Stimulated activated CD8-positive, alpha-beta memory T cell treated with anti-CD3 and anti-CD28 coated beads, Interleukin-15, amount 100 ng/mL, for 4 hours (primary cell): Measurements from ENCODE around the gene RAP2A.

ENCODE experiments used
- DNase-seq, 2 donors: peaks; one replicate each; pipeline ENCODE4 v3.0.0-alpha.2; 2020; ENCODE audit warnings: low read depth in 2 of 2

Gene RAP2A

DNA sequence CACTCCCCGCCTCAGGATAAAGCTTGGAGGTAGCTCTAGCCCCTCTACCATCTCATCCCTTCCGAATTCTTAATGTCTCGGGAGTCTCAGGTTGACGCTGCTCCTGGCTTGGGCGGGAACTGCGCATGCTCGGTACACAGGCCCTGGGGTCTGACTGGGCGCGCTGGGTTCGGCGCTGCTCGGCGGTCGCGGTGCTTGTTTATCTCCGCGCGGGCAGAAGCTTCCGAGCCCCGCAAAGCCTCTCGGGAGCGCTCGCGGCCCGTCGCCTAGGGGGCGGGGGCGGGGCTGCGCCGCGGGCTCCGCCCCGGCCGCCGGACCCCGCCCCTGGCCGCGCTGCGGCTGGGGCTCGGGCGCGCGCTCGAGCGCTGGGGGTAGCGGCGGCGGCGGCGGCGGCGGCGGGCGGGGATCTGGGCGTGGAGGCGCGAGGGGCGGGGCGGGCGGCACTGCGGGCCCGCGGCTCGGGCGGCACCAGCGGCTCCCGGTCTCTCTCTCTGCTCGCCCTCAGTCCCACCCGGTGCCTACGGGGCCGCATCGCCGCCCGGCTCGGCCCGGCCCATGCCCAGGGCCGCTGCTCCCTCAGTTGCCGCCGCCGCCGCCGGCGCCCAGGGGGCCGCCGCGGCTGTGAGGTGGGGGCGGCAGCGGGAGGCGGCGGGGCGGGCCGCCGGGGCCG, at the start of gene RAP2A:
Gene RAP2A (plus strand): TSS at position 443 of the 670 bp plus-strand sequence. CDS start 302 bp downstream, outside the sequence.
- peak; percentile 81 to 83 for DNase-seq

DNA sequence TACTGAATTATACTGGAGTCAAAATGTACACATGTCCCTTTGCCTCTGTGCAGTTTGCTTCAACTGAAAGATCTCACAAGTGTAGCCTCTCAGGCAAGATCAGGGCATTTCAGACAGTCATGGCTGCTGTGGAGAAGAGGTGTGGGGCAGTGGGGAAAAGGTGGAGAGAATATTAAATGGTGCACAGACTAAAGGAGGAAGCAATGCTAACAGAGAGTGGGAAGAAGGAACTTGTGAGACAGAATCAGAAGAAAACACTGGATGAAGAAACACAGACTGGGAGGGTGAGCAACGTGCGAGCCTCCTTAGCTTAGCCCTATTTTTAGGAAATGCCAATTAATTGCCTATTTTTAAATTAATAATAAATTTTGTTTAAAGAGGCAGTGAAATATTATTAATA, 49.6 kb upstream of the RAP2A start:
- no peak for DNase-seq

DNA sequence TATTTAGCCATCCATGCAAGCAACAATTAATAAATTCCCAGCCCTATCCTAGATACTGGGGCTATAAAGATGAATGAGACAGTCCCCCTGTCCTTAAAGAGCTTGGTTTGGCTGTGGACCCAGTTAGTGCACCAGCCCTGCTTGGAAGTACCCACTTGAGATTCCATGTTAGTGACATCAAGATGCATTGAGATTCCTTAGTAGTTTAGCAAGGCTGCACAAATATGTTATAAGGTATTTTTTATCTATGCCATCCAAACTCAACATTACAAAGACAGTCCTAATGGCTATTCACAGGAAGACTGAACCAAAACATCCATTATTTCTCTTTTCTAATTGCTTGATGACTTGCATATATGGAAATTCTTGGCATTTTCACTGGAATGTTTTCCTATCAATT, 48.8 kb upstream of the RAP2A start:
- no peak for DNase-seq

DNA sequence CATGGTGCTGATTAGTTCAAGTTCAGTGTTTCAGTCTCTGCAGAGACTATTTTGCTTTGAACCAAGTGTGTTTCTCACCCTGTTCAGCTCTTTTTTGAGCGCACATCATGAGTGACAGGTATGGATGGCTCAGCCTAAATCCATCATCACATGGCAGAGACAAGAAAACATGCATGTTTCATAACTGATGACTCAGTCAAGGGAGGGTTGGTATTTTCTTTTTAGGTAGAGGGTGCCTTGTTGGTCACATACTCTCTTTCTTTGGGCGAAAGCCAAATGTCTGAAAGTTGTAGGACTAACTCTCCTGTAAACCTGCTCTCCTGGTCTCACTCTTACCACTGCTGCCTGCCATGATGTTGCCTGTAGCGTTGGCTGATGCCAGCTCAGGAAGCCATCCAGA, 48.1 kb upstream of the RAP2A start:
- DNase-seq, result no peak

DNA sequence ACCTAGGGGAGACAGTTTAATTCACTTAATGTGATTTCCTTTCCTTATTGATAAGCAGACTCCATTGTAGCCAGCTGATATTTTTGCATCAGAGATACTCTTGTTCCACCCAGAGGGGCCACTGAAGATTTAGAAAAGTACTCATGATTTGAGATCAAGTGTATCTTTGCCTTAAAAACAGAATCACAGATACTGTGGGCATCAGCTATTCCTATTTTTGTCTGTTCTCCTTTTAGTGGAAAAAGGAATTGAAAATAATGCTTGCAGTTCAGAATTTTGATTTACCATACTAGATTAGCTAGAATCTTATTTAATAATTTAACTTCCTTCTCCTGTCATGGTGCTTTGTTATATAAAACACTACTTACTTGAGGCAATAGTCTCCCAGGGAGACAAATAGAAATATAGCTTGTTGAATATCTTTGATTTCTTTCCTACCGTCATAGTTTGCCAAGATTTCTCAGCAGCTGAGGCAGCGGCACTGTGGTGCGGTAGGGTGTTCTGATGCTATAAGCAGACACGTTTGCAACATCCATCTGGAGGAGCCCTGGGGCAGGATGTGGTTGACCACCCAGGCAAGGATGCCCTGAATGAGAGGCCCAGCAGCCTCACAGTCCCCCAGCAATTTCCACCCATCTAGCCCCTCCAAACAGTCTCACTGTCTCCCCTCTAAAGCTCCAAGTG, 47.0 kb upstream of the RAP2A start:
- DNase-seq, result no peak

- DNase-seq, result no peak
Observed at GRCh38 chr13:97387485-97387839, 46.5 kb upstream of the RAP2A start.

- DNase-seq, result no peak
Observed at GRCh38 chr13:97387890-97388289, 46.1 kb upstream of the RAP2A start.

DNA sequence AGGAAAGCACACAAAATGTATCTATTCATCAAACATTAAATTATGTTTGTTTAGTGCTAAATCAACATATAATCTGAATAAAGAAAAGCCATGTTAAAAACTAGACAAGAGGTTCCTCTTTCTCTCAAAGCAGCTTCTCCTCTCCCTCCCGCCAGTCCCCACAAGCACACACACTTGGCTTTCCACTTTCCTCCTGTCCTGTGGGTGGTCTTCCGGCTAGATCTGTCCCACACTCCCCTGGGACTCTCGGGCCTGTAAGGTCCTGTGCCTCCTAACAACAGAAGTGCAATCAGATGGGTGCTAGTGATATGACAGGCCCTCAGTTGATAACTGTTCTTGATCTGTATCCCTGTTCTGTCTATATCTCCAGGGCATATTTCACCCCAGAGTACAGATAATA, 45.6 kb upstream of the RAP2A start:
- no peak for DNase-seq

GRCh38 chr13:97390941-97391600, 42.9 kb upstream of the RAP2A start:
- DNase-seq, result no peak

- no peak for DNase-seq
Observed at GRCh38 chr13:97392020-97392419, 41.9 kb upstream of the RAP2A start.

DNA sequence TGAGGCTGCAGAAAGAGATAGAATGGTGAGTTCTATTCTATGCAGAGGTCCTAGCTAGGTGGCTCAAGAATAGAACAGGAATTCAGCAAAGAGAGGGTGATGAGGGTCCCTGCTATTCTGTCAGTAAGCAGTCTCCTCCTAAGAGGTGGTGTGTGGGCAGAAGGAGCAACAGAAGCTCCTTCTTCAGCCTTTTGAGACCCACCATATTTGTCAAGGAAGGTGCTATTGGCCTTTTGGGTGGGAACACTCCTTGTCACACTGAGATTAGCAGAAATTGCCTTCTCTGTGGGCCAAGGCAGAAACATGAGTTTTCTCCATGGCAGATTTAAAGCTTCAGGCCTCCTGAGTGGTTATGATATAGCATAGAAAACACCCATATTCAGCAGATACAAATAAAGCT, 39.4 kb upstream of the RAP2A start:
- no peak for DNase-seq

- no peak for DNase-seq
Observed at GRCh38 chr13:97395447-97396136, 38.4 kb upstream of the RAP2A start.

DNA sequence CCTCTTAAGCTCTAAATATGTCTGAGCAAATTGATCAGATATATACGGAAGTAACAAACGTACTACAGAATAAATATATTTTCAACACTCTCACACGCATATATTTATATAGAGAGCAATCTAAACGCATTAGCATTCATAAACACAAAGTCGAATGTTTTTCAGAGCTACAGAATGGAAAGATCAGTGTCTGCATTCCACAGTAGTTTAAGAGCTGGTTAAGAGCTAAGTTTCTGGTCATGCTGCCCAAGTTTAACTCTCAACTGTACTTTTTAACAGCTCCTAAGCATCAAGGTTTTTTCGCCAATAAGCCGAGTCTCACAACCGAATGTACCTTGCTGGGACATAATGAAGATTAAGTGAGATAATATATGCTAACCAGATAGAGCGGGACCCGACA, 36.7 kb upstream of the RAP2A start:
- DNase-seq, result no peak

DNA sequence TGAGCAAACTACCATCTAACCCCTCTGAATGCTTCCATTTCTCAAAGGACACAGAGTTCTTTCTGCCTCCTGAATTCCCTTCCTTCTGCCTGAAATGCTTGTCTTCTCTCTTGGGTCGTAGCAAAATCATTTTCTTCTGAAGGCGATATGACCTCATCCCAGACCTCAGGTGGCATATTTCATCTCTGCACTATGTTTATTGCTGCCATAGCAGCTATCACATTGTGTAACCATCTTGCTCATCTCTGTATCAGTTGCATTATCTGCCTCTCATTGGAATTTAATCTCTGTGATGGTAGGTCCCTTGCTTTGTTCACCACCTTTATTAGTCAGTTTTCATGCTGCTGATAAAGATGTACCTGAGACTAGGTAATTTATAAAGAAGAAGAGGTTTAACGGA, 32.5 kb upstream of the RAP2A start:
- DNase-seq, result no peak

DNA sequence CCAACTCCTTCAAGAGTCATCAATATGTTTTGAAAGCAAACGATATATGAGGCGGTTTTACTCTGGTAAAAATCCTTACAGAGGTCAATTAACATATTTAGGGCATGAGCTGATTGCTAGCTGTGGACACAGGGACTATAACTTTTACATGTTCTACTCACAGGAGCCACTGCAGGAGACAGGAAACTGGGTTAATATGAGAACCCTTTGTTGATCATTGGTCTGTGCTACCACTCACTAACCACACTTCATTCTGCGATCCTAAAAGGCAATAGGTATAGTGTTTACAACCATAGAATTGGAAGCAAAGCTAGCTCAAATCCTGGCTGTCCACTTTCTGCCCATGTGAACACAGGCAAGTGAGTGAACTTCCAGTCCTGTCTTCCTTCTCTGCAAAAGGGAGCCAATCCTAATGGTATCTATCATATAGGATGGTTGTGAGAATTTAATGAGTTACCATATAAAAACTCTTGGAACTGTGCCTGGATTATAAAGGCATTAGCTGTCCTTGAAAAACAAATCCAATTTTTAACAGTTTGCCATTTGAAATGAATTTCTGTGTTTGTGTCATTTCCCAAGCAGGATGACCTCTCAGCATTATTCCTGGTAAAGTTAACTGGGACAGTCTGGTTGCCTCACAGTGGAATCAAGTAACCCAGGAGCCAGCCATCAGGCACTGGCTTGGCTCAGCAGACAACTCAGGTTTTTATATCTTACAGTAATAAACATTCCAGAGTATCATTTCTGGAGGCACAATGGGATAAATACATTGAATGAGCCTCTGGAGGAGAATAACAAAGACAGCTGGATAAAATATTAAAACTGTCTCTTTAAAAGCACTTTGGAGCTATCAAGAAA, 29.8 kb upstream of the RAP2A start:
- DNase-seq, result no peak

- DNase-seq, result no peak
Observed at GRCh38 chr13:97407540-97407939, 26.4 kb upstream of the RAP2A start.

DNA sequence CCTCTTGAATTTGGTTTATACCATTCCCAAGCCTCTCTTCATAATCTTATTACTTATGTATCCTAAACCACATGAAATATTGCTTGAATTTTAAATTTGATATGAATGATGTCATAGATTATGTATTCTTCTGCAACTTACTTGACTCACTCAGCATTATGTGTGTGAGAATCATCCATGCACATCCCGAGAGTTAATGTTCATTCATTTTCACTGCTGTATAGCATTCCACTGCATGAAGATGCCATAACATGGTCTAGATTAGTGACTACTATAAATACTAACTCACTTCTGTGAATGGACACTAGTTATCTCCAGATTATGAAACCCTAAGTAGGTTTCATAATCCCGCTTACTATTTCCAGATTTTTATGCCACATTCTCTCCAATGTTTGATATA, 25.0 kb upstream of the RAP2A start:
- no peak for DNase-seq

DNA sequence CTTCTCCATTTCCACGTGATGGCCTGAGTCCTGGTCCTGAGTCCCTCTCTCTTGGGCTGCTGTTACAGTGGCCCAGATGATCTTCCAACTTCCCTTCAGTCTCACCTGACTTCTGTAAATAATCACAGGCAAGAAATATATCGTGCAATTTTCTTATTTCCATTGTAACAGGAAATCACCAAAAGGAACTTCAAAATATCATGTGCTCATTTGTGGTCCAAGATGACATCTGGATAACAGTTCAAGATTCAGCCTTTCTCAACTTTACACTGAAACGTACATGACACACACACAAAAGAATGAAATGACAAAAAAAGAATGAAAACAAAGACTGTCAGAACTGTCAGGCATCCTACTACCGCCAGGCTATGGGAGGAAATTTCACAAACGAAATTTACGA, 22.0 kb upstream of the RAP2A start:
- no peak for DNase-seq

DNA sequence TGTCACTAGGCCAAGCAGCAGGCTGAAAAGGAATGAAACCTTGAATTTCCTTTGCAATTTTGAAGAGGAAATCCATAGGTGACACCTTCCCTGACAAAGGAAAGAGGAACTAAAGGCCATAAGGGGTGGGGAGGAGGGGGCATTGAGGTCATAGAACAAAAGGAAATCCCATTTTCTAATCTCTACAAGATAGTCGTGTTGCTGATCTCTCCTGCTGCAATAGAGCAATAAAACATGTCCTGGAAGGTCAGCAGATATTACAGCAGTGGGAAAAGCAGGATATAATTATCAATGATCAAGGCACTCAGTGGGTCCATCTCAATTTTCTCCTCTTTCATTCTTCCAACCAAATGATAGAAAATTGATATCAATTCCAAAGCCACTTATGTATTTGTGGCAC, 20.3 kb upstream of the RAP2A start:
- DNase-seq, result no peak

- DNase-seq, result no peak
Observed at GRCh38 chr13:97414392-97414791, 19.6 kb upstream of the RAP2A start.

DNA sequence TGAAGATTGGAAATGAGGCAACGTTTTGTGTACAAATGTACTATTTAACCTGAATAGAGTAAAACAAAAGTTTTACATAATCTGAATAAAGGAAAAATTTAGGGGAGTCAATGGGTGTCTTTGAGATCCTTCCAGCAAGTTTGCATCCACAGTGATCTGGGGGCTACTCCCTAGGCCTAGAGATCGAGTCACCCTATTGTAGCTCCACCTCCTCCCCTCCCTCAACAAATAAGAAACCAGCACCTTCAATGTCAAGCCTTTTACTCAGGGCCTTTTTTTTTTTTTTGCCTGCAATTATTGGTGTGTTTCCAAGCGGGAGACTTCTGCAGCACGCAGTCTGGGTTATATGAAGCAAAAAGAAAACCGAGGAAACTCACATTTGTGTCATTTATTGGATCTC, 16.3 kb upstream of the RAP2A start:
- no peak for DNase-seq
